Bronchus fibroblast of lung (primary cell): Measurements from ENCODE around the gene CHMP4A. TPM values are rescaled to one million over a fixed set of nuclear protein-coding genes. Genes with fewer than 3 reads are reported as not detected.

Source experiments
- total RNA-seq: library from RNA; depleted of rRNA; stranded (reverse); fragments of >200 nt; gene quantifications from 2 replicates; pipeline ENCODE4 v1.2.3, GENCODE V29; 2015

CHMP4A gene
- 32.4 and 48.6 TPM in 2 replicates for total RNA-seq

GRCh38 chr14:24212924-24213865, at the start of gene CHMP4A:
Gene CHMP4A, minus strand, starts transcription at chr14:24213488. Its CDS starts 49 bp downstream, at chr14:24213439.

GRCh38 chr14:24232645-24233537, 19.6 kb upstream of the CHMP4A start, which contains the start of gene GMPR2:
Gene GMPR2, plus strand, starts transcription at chr14:24232929. Its CDS starts 325 bp downstream, at chr14:24233254.

GRCh38 chr14:24232121-24232644, 18.9 kb upstream of the CHMP4A start, which contains the start of gene NEDD8:
Gene NEDD8, minus strand, starts transcription at chr14:24232367. Its CDS starts 100 bp downstream, at chr14:24232267.

GRCh38 chr14:24215495-24216344, 2.4 kb upstream of the CHMP4A start, which contains the start of gene MDP1:
Gene MDP1, minus strand, starts transcription at chr14:24216066. Its CDS starts 111 bp downstream, at chr14:24215955.

GRCh38 chr14:24195186-24196070, 17.9 kb downstream of the CHMP4A start, which contains the start of gene TM9SF1:
Gene TM9SF1, minus strand, starts transcription at chr14:24195441. Its CDS starts 422 bp downstream, at chr14:24195019.

GRCh38 chr14:24188251-24189058, 24.8 kb downstream of the CHMP4A start, which contains the start of gene IPO4:
Gene IPO4, minus strand, starts transcription at chr14:24188816. Its CDS starts 29 bp downstream, at chr14:24188787.

GRCh38 chr14:24171422-24172260, 41.6 kb downstream of the CHMP4A start, which contains the start of gene REC8:
Gene REC8, plus strand, starts transcription at chr14:24172080. Its CDS starts 473 bp downstream, at chr14:24172553.

GRCh38 chr14:24160850-24161804, 52.2 kb downstream of the CHMP4A start, which contains the start of gene IRF9:
Gene IRF9, plus strand, starts transcription at chr14:24161265. Its CDS starts 880 bp downstream, at chr14:24162145.

Other genes starting within 250 kb of the CHMP4A start
- 14.3 and 17.1 TPM in 2 replicates for gene DHRS4L2, start 224.6 kb downstream of the CHMP4A start, total RNA-seq
- under 0.01 TPM in 2 replicates for gene CARMIL3, start 161.5 kb downstream of the CHMP4A start, total RNA-seq
- not detected in 2 replicates for gene CPNE6, start 141.9 kb downstream of the CHMP4A start, total RNA-seq
- 63.3 and 65.6 TPM in 2 replicates for gene PCK2, start 119.2 kb downstream of the CHMP4A start, total RNA-seq
- gene DCAF11, start 98.7 kb downstream of the CHMP4A start, total RNA-seq: 42.2 and 43.7 TPM in 2 replicates
- gene NRL, start 98.5 kb downstream of the CHMP4A start, total RNA-seq: 0.59 and 2.9 TPM in 2 replicates
- not detected in 2 replicates for gene FITM1, start 82.8 kb downstream of the CHMP4A start, total RNA-seq
- gene PSME1, start 77.3 kb downstream of the CHMP4A start, total RNA-seq: 128 and 137 TPM in 2 replicates
- 31.4 and 38.4 TPM in 2 replicates for gene EMC9, start 71.9 kb downstream of the CHMP4A start, total RNA-seq
- 70.1 and 79.7 TPM in 2 replicates for gene PSME2, start 66.9 kb downstream of the CHMP4A start, total RNA-seq
- 49.9 and 53.7 TPM in 2 replicates for gene RNF31, start 66.0 kb downstream of the CHMP4A start, total RNA-seq
- gene IRF9, start 52.2 kb downstream of the CHMP4A start, total RNA-seq: 36.3 and 39.8 TPM in 2 replicates
- 54.3 and 64.6 TPM in 2 replicates for gene REC8, start 41.4 kb downstream of the CHMP4A start, total RNA-seq
- 56.5 and 58.6 TPM in 2 replicates for gene IPO4, start 24.7 kb downstream of the CHMP4A start, total RNA-seq
- gene TM9SF1, start 18.0 kb downstream of the CHMP4A start, total RNA-seq: 58.4 and 59.5 TPM in 2 replicates
- gene TSSK4, start 7.8 kb downstream of the CHMP4A start, total RNA-seq: 0.17 TPM in 1 of 2 replicates, not detected in the other
- gene MDP1, start 2.6 kb upstream of the CHMP4A start, total RNA-seq: 18.2 and 19.6 TPM in 2 replicates
- gene NEDD8, start 18.9 kb upstream of the CHMP4A start, total RNA-seq: 234 and 246 TPM in 2 replicates
- 53.1 and 54.3 TPM in 2 replicates for gene GMPR2, start 19.4 kb upstream of the CHMP4A start, total RNA-seq
- 52.6 and 56.7 TPM in 2 replicates for gene TINF2, start 29.1 kb upstream of the CHMP4A start, total RNA-seq
- gene TGM1, start 49.7 kb upstream of the CHMP4A start, total RNA-seq: 0.45 and 1.2 TPM in 2 replicates
- 32.1 and 33.9 TPM in 2 replicates for gene RABGGTA, start 58.1 kb upstream of the CHMP4A start, total RNA-seq
- gene DHRS1, start 86.3 kb upstream of the CHMP4A start, total RNA-seq: 27.4 and 28.2 TPM in 2 replicates
- gene NOP9, start 86.4 kb upstream of the CHMP4A start, total RNA-seq: 17.2 and 18.5 TPM in 2 replicates
- gene CIDEB, start 94.5 kb upstream of the CHMP4A start, total RNA-seq: 1.3 and 1.8 TPM in 2 replicates
- gene LTB4R2, start 96.7 kb upstream of the CHMP4A start, total RNA-seq: 1.0 and 3.0 TPM in 2 replicates
- gene LTB4R, start 98.0 kb upstream of the CHMP4A start, total RNA-seq: 0.84 and 1.0 TPM in 2 replicates
- 0.15 and 0.17 TPM in 2 replicates for gene ADCY4, start 121.6 kb upstream of the CHMP4A start, total RNA-seq
- 0.45 and 0.84 TPM in 2 replicates for gene RIPK3, start 126.5 kb upstream of the CHMP4A start, total RNA-seq
- gene NFATC4, start 154.7 kb upstream of the CHMP4A start, total RNA-seq: 25.4 and 28.4 TPM in 2 replicates
- gene NYNRIN, start 185.5 kb upstream of the CHMP4A start, total RNA-seq: 7.9 and 9.6 TPM in 2 replicates
- 0.34 and 0.74 TPM in 2 replicates for gene CBLN3, start 216.2 kb upstream of the CHMP4A start, total RNA-seq
- 23.9 and 27.1 TPM in 2 replicates for gene KHNYN, start 216.5 kb upstream of the CHMP4A start, total RNA-seq
- gene SDR39U1, start 229.3 kb upstream of the CHMP4A start, total RNA-seq: 18.8 and 24.2 TPM in 2 replicates